ENCODE data around the gene MAP3K19. TPM values are rescaled to one million over a fixed set of nuclear protein-coding genes. Genes with fewer than 3 reads are reported as not detected.
A peak's percentile ranks its signal among the peaks of the same experiment; 100 is the strongest.

The MAP3K19 gene
- polyA plus RNA-seq, 1 experiment, result not detected

GRCh38 chr2:135076556-135076955 is 29.3 kb upstream of the MAP3K19 start:
- ChIA-PET CTCF (no interaction called here), POLR2A (no interaction called here)
- no peak overlapping the region for H3K4me3 ChIP-seq (ENCODE audit: low read depth, low read length)
- no peak for DNase-seq (ENCODE audit: low read depth)
- no peaks in the 10 kb centered on the region for H3K27me3 ChIP-seq (ENCODE audit: control insufficient read depth, insufficient read depth, low read length)
- H3K36me3 ChIP-seq (ENCODE audit: control insufficient read depth, insufficient read depth, low read length), result peaks cover 2% of the 10 kb centered on the region; the same call in 1 of the 2 replicates
- TF ChIP-seq CTCF (IDR thresholded peaks at IDR 0.05; ENCODE audit: insufficient read depth, low read depth, low read length), result no peak

GRCh38 chr2:135074216-135074615 is 27.0 kb upstream of the MAP3K19 start:
- CTCF ChIA-PET, result no interaction called here
- TF ChIP-seq CTCF (IDR thresholded peaks at IDR 0.05; ENCODE audit: insufficient read depth, low read depth, low read length), result no peak
- no peak for DNase-seq (ENCODE audit: low read depth)
- peaks cover 2% of the 10 kb centered on the region; the same call in 1 of the 2 replicates for H3K36me3 ChIP-seq (ENCODE audit: control insufficient read depth, insufficient read depth, low read length)
- POLR2A ChIA-PET, result no interaction called here
- no peaks in the 10 kb centered on the region for H3K27me3 ChIP-seq (ENCODE audit: control insufficient read depth, insufficient read depth, low read length)
- H3K4me3 ChIP-seq (ENCODE audit: low read depth, low read length), result no peak overlapping the region

- CTCF ChIA-PET, result interaction anchor here (0.7 kb wide), 1 partner anchor 12 kb away, joined by 3 read pairs; no protein-coding TSS in a partner anchor
- Histone ChIP-seq H3K27me3 (ENCODE audit: control insufficient read depth, insufficient read depth, low read length) (no peaks in the 10 kb centered on the region), H3K4me3 (ENCODE audit: low read depth, low read length) (no peak overlapping the region), H3K36me3 (ENCODE audit: control insufficient read depth, insufficient read depth, low read length) (peaks cover 1% of the 10 kb centered on the region; the same call in 1 of the 2 replicates)
- POLR2A ChIA-PET, result no interaction called here
- TF ChIP-seq CTCF (IDR thresholded peaks at IDR 0.05; ENCODE audit: insufficient read depth, low read depth, low read length), result no peak
- no peak for DNase-seq (ENCODE audit: low read depth)
Observed at GRCh38 chr2:135072125-135072997, 25.1 kb upstream of the MAP3K19 start.

GRCh38 chr2:135066710-135067109 is 19.5 kb upstream of the MAP3K19 start:
- Histone ChIP-seq H3K27me3 (ENCODE audit: control insufficient read depth, insufficient read depth, low read length) (no peaks in the 10 kb centered on the region), H3K4me3 (ENCODE audit: low read depth, low read length) (no peak overlapping the region), H3K36me3 (ENCODE audit: control insufficient read depth, insufficient read depth, low read length) (no peaks in the 10 kb centered on the region; the same call in 1 of the 2 replicates)
- no peak for TF ChIP-seq CTCF (IDR thresholded peaks at IDR 0.05; ENCODE audit: insufficient read depth, low read depth, low read length)
- POLR2A ChIA-PET, result no interaction called here
- DNase-seq (ENCODE audit: low read depth), result peak; percentile 47
- CTCF ChIA-PET, result no interaction called here

- no peaks in the 10 kb centered on the region for H3K27me3 ChIP-seq (ENCODE audit: control insufficient read depth, insufficient read depth, low read length)
- no peak for DNase-seq (ENCODE audit: low read depth)
- CTCF ChIA-PET, result no interaction called here
- POLR2A ChIA-PET, result no interaction called here
- H3K4me3 ChIP-seq (ENCODE audit: low read depth, low read length), result no peak overlapping the region
- TF ChIP-seq CTCF (IDR thresholded peaks at IDR 0.05; ENCODE audit: insufficient read depth, low read depth, low read length), result no peak
- no peaks in the 10 kb centered on the region; the same call in 1 of the 2 replicates for H3K36me3 ChIP-seq (ENCODE audit: control insufficient read depth, insufficient read depth, low read length)
Observed at GRCh38 chr2:135064149-135064548, 16.9 kb upstream of the MAP3K19 start.

Data from BJ (cell line).